ENCODE results near the gene IRF6.

IRF6 gene

GRCh38 chr1:209787551-209787950 lies 18.4 kb downstream of the IRF6 start:
- DNase-seq = no peak

- no peak for DNase-seq
Measured at GRCh38 chr1:209786146-209786545, 19.8 kb downstream of the IRF6 start.

- DNase-seq = no peak
Measured at GRCh38 chr1:209785592-209785991, 20.4 kb downstream of the IRF6 start.

GRCh38 chr1:209784265-209785169 lies 21.4 kb downstream of the IRF6 start, which contains the start of gene C1orf74:
TSS of gene C1orf74 (minus strand) at chr1:209784559. CDS start at chr1:209783634, 925 bp downstream.
- DNase-seq = peak; percentile 96 to 97

GRCh38 chr1:209783386-209783785 lies 22.6 kb downstream of the IRF6 start:
- no peak for DNase-seq

GRCh38 chr1:209780268-209780667 lies 25.7 kb downstream of the IRF6 start:
- no peak for DNase-seq

GRCh38 chr1:209778102-209778501 lies 27.8 kb downstream of the IRF6 start:
- no peak for DNase-seq

- no peak for DNase-seq
Measured at GRCh38 chr1:209777587-209777986, 28.4 kb downstream of the IRF6 start.

GRCh38 chr1:209775678-209776077 lies 30.3 kb downstream of the IRF6 start:
- no peak for DNase-seq

- no peak for DNase-seq
Measured at GRCh38 chr1:209774592-209774991, 31.4 kb downstream of the IRF6 start.

GRCh38 chr1:209772126-209772525 lies 33.8 kb downstream of the IRF6 start:
- DNase-seq = no peak

GRCh38 chr1:209770636-209771415 lies 35.1 kb downstream of the IRF6 start:
- DNase-seq = no peak

- DNase-seq = peak; percentile 48 to 61
Measured at GRCh38 chr1:209769971-209770370, 36.0 kb downstream of the IRF6 start.

- peak; percentile 82 to 83 for DNase-seq
Measured at GRCh38 chr1:209769171-209769904, 36.6 kb downstream of the IRF6 start.

- DNase-seq = peak in 1 of 2 experiments; percentile 17
Measured at GRCh38 chr1:209768354-209768774, 37.6 kb downstream of the IRF6 start.

GRCh38 chr1:209767706-209768105 lies 38.2 kb downstream of the IRF6 start:
- peak; percentile 80 to 88 for DNase-seq

GRCh38 chr1:209767096-209767495 lies 38.8 kb downstream of the IRF6 start:
- no peak for DNase-seq

GRCh38 chr1:209766051-209766450 lies 39.9 kb downstream of the IRF6 start:
- no peak for DNase-seq

- no peak for DNase-seq
Measured at GRCh38 chr1:209761011-209761635, 44.8 kb downstream of the IRF6 start.

- no peak for DNase-seq
Measured at GRCh38 chr1:209759829-209760359, 46.0 kb downstream of the IRF6 start.

- DNase-seq = peak in 1 of 2 experiments; percentile 7
Measured at GRCh38 chr1:209758400-209758799, 47.5 kb downstream of the IRF6 start.
